Effector memory CD4-positive, alpha-beta T cell (primary cell): ENCODE data around the gene FAM228B.

Source experiments
- DNase-seq, 3 donors: peaks; one replicate each; pipeline ENCODE4 v3.0.0-alpha.2; 2020
- H3K27ac ChIP-seq: 2 replicates; pipeline ENCODE4 v1.7.0; 2013; ENCODE audit warnings: mild to moderate bottlenecking, low read length, moderate library complexity; ENCODE audit not compliant: insufficient read depth, poor library complexity, severe bottlenecking
- H3K27me3 ChIP-seq: replicated peaks from 2 replicates; pipeline ENCODE4 v1.7.0; 2013; ENCODE audit warnings: mild to moderate bottlenecking, low read length; ENCODE audit not compliant: insufficient read depth, control insufficient read depth, poor library complexity, severe bottlenecking
- H3K36me3 ChIP-seq: 2 replicates; pipeline ENCODE4 v1.7.0; 2013; ENCODE audit warnings: mild to moderate bottlenecking, low read length, moderate library complexity; ENCODE audit not compliant: control insufficient read depth, insufficient read depth
- H3K4me1 ChIP-seq: 2 replicates; pipeline ENCODE4 v1.7.0; 2013; ENCODE audit warnings: low read length, mild to moderate bottlenecking; ENCODE audit not compliant: control insufficient read depth, insufficient read depth, poor library complexity, severe bottlenecking
- H3K4me3 ChIP-seq: 2 replicates; pipeline ENCODE4 v1.7.0; 2013; ENCODE audit warnings: low read length, low read depth, mild to moderate bottlenecking; ENCODE audit not compliant: insufficient read depth, poor library complexity, severe bottlenecking
- H3K9me3 ChIP-seq: 2 replicates; pipeline ENCODE4 v1.7.0; 2013; ENCODE audit warnings: mild to moderate bottlenecking, low read length, moderate library complexity; ENCODE audit not compliant: control insufficient read depth

FAM228B gene

DNA sequence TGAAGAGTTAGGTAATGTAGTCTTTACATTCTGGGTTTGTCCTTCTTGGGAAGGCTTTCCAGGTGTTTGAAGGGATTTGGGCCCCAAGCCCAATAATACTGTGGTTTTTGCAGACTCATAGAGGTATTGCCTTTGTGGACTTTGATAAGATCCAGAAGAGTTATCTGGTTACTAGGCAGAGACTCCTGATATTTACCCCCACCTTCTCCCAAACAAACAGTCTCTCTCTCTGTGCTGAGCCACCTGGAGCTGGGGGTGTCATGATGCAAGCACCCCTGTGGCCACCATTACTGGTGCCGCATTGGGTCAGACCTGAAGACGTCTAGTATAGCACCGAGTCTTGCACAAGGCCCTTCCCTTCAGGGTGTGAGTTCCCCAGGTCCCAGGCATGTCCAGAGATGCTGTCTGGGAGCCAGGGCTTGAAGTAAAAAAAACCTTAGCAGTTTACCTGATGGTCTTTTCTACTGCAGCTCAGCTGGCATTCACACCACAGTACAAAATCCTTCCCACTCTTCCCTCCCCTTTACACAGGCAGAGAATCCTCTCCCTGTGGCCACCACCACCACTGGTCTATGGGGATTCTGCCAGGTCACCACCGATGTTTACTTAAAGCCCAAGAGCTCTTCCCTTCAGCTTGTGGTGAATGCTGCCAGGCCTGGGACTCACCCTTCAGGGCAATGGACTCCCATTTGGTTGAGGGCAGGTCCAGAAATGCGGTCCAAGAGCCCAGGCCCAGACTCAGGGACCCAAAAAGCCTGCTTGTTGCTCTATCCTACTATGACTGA, 29.3 kb downstream of the FAM228B start:
- DNase-seq = no peak
- Histone ChIP-seq H3K4me1 (no peaks in the 10 kb centered on the region), H3K36me3 (no peaks in the 10 kb centered on the region), H3K9me3 (no peaks in the 10 kb centered on the region), H3K27me3 (no peaks in the 10 kb centered on the region), H3K4me3 (no peak overlapping the region), H3K27ac (no peak overlapping the region)

DNA sequence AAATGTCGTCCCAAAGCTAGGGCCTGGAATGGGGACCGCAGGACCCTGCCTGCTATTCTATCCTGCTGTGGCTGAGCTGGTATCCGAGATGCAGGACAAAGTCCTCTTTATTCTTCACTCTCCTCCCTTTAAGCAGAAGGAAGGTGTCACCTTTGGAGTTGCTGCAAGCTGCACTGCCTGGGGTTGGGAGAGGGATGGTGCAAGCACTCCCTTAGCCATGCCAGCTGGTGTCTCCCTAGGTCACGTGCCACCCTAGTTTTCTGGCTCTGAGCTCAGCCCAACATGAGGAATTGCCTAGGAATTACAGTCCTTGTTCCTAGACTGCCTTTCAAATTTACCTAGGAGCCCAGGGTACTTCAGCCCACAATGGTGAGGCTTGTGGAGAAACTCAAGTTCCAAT, 30.2 kb downstream of the FAM228B start:
- no peak overlapping the region for H3K27ac ChIP-seq
- no peak for DNase-seq

DNA sequence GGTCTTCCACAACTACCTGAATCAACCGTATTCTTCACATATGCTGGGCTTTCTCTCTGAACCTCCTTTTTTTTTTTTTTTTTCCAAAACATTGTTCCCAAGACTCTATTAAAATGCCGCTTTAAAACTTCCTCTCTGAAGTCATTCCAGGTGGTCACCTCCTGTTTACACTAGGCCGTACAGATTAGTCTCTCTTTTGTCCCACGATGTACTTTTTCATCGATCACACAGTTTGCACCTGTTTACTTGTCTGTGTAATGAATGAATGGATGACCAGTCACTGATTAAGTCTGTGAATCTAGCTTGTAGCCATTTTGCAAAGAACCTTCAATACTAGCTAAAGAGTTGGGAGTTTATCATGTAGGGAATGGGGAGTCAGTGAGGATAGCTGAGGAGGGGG, 34.9 kb downstream of the FAM228B start:
- H3K27me3 ChIP-seq = no peaks in the 10 kb centered on the region
- no peak for DNase-seq
- no peaks in the 10 kb centered on the region for H3K4me1 ChIP-seq
- H3K27ac ChIP-seq = no peak overlapping the region
- H3K9me3 ChIP-seq = no peaks in the 10 kb centered on the region
- H3K4me3 ChIP-seq = no peak overlapping the region
- no peaks in the 10 kb centered on the region for H3K36me3 ChIP-seq

More for the DNA sequence above, 30.2 kb downstream of the FAM228B start:
- Histone ChIP-seq H3K4me1 (no peaks in the 10 kb centered on the region), H3K27me3 (no peaks in the 10 kb centered on the region), H3K36me3 (no peaks in the 10 kb centered on the region), H3K4me3 (no peak overlapping the region), H3K9me3 (no peaks in the 10 kb centered on the region)

DNA sequence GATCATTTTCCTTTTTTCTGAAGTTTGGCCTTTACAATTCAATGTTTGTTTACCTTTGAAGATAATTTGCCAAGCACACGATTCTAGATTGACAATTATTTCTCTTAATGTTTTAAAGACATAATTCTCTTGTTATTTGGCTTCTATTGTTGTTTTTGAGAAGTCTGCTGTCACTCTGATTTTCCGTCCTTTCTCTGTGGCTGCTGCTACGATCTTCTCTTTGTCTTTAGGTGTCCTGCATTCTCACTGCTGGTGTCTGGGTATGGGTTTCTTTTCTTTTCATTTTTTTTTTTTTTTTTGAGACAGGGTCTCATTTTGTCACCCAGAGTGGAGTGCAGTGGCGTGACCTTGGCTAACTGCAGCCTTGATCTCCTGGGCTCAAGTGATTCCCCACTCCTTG, 36.4 kb downstream of the FAM228B start:
- DNase-seq = no peak
- Histone ChIP-seq H3K9me3 (no peaks in the 10 kb centered on the region), H3K4me1 (no peaks in the 10 kb centered on the region), H3K36me3 (no peaks in the 10 kb centered on the region), H3K27me3 (no peaks in the 10 kb centered on the region), H3K27ac (no peak overlapping the region), H3K4me3 (no peak overlapping the region)

DNA sequence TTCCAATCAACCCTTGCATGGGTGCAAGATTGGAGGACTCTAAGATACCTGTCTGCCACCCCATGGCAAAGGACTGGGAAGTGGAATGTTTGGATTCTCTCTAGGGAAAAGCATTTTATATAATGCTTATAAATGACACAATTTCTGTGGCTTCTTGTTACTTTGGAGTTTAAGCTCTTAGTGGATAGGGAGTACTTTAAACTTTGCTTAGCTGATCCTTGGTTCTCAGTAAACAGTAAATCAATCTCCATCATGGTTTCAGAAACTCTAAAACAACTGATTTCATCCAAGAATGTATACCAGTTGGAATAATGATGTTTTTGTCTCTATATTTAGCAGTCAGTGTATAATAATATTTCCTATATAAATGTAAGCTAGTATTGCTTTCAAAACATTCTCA, 37.5 kb downstream of the FAM228B start:
- H3K4me3 ChIP-seq = no peak overlapping the region
- no peak for DNase-seq
- H3K4me1 ChIP-seq = no peaks in the 10 kb centered on the region
- no peaks in the 10 kb centered on the region for H3K9me3 ChIP-seq
- no peaks in the 10 kb centered on the region for H3K27me3 ChIP-seq
- H3K36me3 ChIP-seq = no peaks in the 10 kb centered on the region
- H3K27ac ChIP-seq = no peak overlapping the region

DNA sequence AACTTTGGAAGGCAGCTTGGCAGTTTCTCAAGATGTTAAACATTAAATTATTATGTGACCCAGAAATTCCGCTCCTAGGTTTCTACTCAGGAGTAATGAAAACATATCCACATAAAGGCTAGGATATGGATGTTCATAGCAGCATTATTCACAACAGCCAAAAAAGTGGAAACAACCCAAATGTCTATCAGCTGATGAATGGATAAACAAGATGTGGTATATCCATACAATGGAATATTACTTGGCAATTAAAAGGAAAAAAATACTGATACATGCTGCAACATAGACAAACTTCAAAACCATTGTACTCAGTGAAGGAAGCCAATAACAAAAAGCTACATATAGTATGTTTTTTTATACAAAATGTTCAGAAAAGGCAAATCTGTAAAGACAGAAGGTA, 39.2 kb downstream of the FAM228B start:
- H3K9me3 ChIP-seq = no peaks in the 10 kb centered on the region
- no peak overlapping the region for H3K27ac ChIP-seq
- H3K4me3 ChIP-seq = no peak overlapping the region
- no peaks in the 10 kb centered on the region for H3K4me1 ChIP-seq
- H3K36me3 ChIP-seq = no peaks in the 10 kb centered on the region
- H3K27me3 ChIP-seq = no peaks in the 10 kb centered on the region
- DNase-seq = no peak

DNA sequence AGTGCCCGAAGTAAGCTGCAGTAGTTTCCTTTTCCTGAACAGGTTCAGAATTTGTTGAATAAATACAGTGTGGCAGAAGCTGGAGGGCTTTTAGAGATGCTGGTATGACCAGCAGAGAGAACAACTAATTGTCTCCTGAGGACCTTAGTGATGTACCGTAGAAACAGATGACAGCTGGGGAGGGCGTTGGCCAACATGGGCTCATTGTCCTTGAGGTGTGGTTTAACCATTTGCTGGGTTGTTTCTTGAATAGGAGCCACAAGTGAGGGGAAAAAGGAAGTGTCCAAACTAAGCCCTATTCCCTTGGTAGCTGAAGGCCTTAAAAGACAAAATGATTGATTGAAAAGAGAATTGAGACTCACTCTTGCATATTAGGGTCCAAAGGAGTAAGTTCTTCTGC, 39.9 kb downstream of the FAM228B start:
- no peak overlapping the region for H3K4me3 ChIP-seq
- H3K27ac ChIP-seq = no peak overlapping the region
- no peaks in the 10 kb centered on the region for H3K36me3 ChIP-seq
- H3K9me3 ChIP-seq = no peaks in the 10 kb centered on the region
- H3K27me3 ChIP-seq = no peaks in the 10 kb centered on the region
- no peak for DNase-seq
- H3K4me1 ChIP-seq = no peaks in the 10 kb centered on the region

DNA sequence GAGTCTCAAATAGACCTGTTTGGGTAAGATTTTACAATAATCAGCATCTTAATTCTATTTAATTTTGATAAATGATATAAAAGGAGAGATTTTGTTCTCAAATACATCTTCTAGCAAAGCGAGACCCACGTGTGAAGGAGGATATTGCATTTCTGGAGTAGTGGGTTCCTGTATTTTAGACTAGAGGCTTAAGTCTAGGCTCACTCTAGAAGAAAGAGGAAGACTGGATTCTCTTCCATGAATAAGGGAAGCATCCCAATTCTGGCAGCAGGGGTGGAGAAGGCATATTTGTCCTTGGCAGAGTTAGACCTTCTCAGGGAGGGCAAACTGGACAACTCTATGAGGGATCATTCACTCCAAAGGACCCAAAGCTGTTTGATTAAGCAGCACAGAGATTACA, 40.3 kb downstream of the FAM228B start:
- Histone ChIP-seq H3K27ac (no peak overlapping the region), H3K9me3 (no peaks in the 10 kb centered on the region), H3K4me1 (no peaks in the 10 kb centered on the region), H3K27me3 (no peaks in the 10 kb centered on the region), H3K4me3 (no peak overlapping the region), H3K36me3 (no peaks in the 10 kb centered on the region)
- DNase-seq = no peak

DNA sequence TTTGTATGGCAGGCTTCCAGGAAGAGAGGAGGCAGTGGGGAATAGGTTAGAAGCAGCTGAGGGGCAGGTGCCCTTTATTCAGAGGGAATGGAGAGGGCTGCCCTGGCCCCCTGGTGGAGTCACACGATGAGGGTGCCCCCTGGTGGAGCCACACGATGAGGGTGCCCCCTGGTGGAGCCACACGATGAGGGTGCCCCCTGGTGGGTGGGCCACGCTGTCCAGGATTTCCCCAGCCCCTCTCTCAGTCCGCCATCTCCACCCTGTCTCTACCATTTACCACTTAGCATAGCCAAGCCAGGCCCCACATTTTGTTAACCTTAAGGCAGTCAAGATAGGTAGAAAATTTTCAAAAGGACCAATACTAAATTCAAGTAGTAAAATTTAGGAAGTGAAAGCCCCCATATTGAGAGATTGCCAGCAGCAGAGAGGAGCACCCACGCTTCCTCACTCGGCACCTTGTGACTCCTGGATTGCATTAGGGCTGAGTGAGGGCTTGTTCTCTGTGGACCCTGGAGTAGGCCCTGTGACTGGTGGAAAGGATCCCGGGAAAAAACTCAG, 41.2 kb downstream of the FAM228B start:
- Histone ChIP-seq H3K9me3 (no peaks in the 10 kb centered on the region), H3K27me3 (no peaks in the 10 kb centered on the region), H3K4me1 (no peaks in the 10 kb centered on the region), H3K4me3 (no peak overlapping the region), H3K36me3 (no peaks in the 10 kb centered on the region), H3K27ac (no peak overlapping the region)
- peak in 1 of 3 donors; percentile 18 for DNase-seq

DNA sequence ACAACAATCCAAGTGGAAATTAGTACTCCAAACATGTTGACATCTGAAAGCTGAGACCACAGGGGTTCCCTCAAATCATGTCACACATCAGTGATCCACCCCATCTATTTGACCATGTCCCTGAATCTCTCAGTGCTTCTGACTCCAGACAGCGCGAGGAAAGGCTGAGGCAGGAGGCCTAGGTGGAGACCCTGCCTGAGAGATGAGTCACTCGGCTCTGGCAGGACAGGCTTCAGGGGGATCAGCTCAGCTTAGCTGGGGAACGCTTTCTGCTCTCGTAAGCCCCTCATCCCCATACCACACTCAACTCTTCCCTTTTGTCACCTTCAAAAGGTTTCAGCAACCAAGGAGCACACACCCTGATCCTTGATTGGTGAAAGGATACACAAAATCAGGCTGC, 45.8 kb downstream of the FAM228B start:
- no peak for DNase-seq
- no peaks in the 10 kb centered on the region for H3K27me3 ChIP-seq

More for the DNA sequence above, 45.8 kb downstream of the FAM228B start:
- no peak overlapping the region for H3K4me3 ChIP-seq
- no peaks in the 10 kb centered on the region for H3K4me1 ChIP-seq
- H3K36me3 ChIP-seq = no peaks in the 10 kb centered on the region
- H3K9me3 ChIP-seq = no peaks in the 10 kb centered on the region
- H3K27ac ChIP-seq = no peak overlapping the region
